Activated CD4-positive, alpha-beta T cell treated with anti-CD3 and anti-CD28 coated beads, Interleukin-2, Interleukin-6, amounts not matched to agents 100 ng/mL and 50 ng/mL, durations not matched to agents 16 hours and 8 hours (primary cell): Measurements from ENCODE around the gene SKIC8.
A peak's percentile ranks its signal among the peaks of the same experiment; 100 is the strongest.

ENCODE experiments used
- DNase-seq: peaks from one replicate; pipeline ENCODE4 v3.0.0-alpha.2; 2020

Gene SKIC8

GRCh38 chr15:78290222-78290621, 9.2 kb downstream of the SKIC8 start:
- no peak for DNase-seq

GRCh38 chr15:78284758-78285157, 14.7 kb downstream of the SKIC8 start:
- DNase-seq = no peak

DNA sequence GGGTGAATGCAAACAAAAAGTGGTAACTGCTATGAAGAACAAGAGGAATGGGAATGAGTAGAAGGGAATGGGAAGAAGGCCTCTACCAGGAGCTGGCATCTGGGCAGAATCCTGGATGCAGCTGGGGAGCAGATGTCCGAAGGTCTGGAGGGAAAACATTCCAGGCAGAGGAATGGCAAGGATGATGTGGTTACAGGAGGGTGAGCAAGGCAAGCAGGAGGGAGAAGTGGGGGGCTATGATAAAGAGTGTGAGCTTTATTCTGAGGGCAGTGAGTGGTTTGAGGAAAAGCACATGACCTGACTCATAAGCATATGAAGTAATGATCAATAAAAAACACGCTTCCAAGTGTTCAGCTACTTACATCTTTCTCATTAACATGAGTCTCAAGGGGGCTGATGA, 17.1 kb downstream of the SKIC8 start:
- DNase-seq = no peak

GRCh38 chr15:78280319-78281072, 18.9 kb downstream of the SKIC8 start:
- no peak for DNase-seq

DNA sequence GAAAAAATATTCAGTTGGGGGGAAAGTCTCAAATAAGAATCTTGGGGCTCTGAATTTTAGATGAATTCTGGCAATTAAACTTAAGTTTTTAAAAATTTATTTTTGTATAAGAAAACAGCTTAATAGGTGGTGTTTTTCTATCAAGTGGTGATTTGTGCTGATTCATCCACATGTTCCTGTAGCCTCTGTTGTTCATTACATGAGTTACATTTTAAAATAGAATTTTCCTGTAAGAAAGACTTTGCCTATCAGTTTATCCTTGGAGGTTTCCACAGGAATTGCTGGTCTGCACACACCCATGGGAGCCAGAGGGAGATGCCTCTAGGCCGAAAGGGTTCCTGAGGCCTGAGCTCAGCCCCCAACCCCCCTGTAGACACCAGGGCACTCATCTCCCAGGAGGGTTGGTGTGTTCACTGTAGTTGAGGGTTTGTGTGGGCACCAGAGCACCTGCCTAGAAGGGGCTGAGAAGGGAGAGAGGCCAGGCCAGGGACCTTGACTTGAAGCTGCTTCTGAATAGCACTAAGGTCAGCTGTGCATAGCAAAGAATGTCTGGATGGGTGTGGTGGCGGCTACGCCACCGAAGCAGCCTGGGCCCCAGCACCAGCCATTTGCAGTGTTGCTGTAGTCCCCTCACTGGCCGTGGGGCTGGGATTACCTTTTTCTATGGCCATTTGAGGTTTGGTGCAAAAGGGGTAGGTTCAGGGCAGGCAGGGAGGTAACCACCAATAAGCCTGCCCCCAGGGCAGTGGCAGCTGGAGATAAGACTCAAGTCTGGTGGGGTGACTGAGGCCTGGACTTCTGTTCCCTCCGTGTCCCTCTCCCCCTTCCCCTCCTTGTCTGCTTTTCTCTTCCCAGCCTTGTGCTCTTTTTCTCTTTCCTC, 23.1 kb downstream of the SKIC8 start:
- DNase-seq = no peak

DNA sequence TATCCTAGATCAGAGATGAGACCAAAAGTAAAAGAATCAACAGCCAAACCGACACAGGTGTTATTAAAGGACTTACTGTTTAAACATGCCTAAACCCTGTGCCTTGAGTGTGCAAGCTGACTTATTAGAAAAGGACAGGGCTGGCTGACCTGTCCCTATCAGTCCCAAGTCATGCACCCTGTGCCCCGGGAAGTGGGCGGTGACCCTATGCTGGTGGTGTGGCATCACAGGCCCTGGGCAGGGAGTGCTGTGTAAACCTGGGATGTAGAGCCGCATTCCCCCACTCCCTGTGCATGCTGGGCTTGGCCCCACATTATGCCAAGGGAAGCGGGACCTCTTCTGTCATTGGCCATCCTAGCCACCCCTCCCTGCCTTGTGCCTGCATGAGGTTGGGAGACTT, 24.4 kb downstream of the SKIC8 start:
- DNase-seq = no peak

- no peak for DNase-seq
Measured at GRCh38 chr15:78272776-78273175, 26.6 kb downstream of the SKIC8 start.

DNA sequence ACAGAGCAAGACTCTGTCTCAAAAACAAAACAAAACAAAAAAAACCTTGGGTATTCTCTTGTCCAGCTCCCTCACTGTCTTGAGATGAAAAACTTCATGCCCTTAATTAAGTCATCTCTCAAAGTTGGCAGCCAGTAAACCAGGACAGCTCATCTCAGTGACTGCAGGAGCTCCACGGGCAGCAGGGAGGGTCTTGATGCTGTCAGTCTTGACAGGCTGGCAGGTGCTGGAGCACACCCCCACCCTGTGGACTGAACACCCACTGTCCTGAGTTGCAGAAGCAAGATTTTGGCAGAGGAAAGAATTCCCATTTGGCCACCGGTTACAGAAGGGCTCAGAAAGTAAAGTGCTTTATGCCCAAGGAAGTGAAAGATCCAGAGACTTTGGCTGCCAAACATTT, 27.1 kb downstream of the SKIC8 start:
- no peak for DNase-seq

DNA sequence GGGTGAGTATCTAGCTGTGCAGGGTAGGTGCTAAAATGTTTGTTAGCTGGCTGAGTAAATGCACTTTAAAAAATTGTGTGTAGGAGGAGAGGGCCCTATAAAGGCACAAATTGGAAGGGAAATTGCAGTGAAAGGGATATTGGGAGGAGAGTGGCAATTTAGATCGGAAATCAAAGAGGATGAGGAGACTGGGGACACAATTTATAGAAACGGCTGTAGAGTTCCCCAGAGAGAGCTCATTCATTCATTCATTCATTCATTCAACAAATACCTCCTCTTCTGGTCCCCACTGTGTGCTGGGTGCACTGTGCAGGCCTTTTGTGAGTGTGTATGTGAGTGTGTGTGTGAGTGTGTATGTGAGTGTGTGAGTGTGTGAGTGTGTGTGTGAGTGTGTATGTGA, 32.6 kb downstream of the SKIC8 start:
- no peak for DNase-seq

GRCh38 chr15:78266229-78266628, 33.2 kb downstream of the SKIC8 start:
- DNase-seq = no peak

GRCh38 chr15:78265752-78266224, 33.6 kb downstream of the SKIC8 start:
- DNase-seq = peak; percentile 38

GRCh38 chr15:78265137-78265460, 34.3 kb downstream of the SKIC8 start:
- DNase-seq = no peak

- DNase-seq = peak; percentile 73
Measured at GRCh38 chr15:78264304-78265136, 34.9 kb downstream of the SKIC8 start, which contains the start of gene DNAJA4. TSS of gene DNAJA4 (plus strand) at chr15:78264562. CDS start at chr15:78264764, 202 bp downstream.

DNA sequence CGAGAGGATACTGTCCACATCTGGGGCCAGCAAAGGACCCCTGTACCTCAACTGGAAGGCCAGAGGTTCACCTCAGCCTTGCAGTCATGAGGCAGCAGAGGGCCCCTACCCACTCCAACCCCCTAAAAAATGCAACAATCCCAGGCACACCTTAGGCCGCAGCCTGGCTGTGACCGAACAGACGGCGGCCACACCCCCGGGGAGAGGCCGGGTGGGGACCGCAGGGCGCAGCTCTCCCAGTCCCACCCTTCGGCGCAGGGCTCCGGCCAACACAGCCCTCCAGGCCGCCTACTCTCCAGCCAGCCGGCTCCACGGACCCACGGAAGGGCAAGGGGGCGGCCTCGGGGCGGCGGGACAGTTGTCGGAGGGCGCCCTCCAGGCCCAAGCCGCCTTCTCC, 35.5 kb downstream of the SKIC8 start:
- no peak for DNase-seq

GRCh38 chr15:78263351-78263781, 36.0 kb downstream of the SKIC8 start:
- no peak for DNase-seq

DNA sequence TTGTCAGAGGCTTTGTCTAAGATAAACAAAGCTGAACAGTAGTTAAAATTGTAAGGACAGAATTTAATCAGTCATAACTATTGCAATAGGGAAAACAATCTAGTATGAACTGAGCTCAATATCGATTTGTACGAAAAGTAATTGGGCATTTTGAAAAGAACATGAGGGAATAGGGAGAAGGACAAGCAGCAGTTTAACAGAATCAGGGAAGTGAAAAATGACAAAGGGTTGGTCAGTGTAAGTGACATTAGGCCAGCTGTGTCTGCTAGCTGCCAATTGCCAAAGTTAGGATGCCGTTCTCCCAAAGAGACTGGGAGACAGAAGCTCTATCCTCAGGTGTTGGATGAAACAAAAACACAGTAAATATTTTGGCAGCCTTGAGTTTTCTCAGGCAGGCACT, 38.3 kb downstream of the SKIC8 start:
- DNase-seq = no peak

DNA sequence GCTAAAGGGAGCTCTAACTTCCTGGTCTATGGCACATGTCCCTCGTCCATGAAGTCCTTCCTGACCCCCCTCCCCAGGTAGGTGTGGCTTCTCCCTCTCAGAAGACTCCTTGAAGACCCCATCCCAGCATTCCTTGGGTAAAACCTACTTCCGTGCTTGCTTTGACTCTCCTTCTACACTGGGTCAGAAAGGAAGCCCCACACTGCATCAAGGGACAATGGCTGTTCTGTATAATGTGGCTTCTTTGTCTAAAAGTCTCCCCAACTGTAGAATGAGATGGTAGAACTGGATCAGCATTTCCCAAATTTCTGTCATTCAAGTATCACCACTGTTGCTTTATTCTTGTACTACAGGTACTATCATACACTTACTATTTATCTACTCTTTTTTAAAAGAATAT, 38.9 kb downstream of the SKIC8 start:
- no peak for DNase-seq

GRCh38 chr15:78259232-78259631, 40.2 kb downstream of the SKIC8 start:
- no peak for DNase-seq

DNA sequence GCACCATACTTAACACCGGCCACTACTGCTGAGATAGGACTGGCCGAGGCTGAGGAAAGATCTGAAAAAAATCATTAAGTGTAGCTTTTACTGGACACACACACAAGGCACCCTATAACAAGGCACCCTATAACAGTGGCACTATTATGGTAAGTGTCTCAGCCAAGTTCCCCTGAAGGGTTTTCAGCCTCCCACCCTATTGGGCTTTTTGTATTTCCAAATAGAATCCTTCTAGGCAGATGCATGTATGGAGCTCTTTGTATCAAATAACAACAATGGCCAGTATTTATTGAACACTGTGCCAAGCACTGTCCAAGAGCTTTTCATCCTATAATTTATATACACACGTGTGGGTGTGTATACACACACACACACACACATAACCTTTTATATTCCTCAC, 41.7 kb downstream of the SKIC8 start:
- DNase-seq = no peak

DNA sequence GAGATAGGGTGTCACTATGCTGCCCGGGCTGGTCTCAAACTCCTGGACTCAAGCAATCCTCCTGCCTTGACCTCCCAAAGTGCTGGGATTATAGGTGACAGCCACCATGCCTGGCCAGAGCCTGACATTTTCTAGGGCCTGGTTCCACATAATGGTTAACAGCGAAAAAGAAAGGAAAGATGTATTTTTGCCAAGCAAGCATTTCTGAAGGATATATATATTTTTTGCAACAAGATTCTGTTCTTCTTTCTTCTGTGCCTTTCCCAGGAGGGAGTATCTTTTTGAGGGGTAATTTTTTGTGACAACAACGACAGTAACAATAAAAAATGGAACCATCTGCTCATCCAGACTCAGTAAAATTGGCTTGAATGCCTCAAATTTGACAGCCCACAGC, 43.4 kb downstream of the SKIC8 start:
- no peak for DNase-seq

GRCh38 chr15:78255421-78256043, 43.9 kb downstream of the SKIC8 start:
- DNase-seq = no peak

GRCh38 chr15:78251136-78251535, 48.3 kb downstream of the SKIC8 start:
- no peak for DNase-seq

DNA sequence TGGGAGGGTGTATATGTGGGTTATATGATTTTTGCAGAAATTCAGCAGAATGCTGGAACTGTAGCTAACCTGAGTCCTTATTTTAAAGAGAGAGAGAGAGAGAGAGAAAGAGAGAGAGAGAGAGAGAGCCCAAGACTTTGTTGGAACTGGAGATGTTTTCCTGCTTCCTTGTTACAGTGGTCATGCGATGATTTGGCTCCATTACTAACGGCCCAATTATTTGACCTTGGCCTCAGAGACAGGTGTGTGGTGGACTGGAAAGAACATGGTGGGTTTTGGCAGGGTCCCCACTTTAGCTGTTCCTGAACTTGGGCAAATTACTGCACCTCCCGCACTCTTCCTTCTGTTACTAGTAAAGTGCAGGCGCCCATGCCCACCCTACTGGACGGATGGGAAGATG, 50.3 kb downstream of the SKIC8 start:
- DNase-seq = no peak
